AG04450 (cell line): ENCODE measurements around the gene RALGPS1. TPM values are rescaled to one million over a fixed set of nuclear protein-coding genes. Genes with fewer than 3 reads are reported as not detected.

Experiments used
- CTCF ChIA-PET: fragments of 300-600, 350-600 bp; formaldehyde crosslinking; extraction: SDS; loops from one replicate; lab custom pipeline; 2022; ENCODE audit warnings: antibody characterized with exemption, inconsistent platforms; lab: Charles Lee
- POLR2A ChIA-PET: fragments of 350-600 bp; formaldehyde crosslinking; extraction: SDS; loops from one replicate; lab custom pipeline; 2021; ENCODE audit warnings: antibody characterized with exemption, inconsistent platforms; lab: Yijun Ruan, JAX
- DNase-seq: peaks from one replicate; pipeline ENCODE4 v3.0.0-alpha.2; 2011; ENCODE audit warnings: low read depth, low spot score
- H3K27ac ChIP-seq: one replicate; pipeline ENCODE4 v1.5.1; 2012; ENCODE audit warnings: low read depth, low read length, control low read depth
- H3K27me3 ChIP-seq: one replicate; pipeline ENCODE4 v1.6.0; 2012; ENCODE audit warnings: low read length; ENCODE audit not compliant: control insufficient read depth, insufficient read depth
- H3K4me3 ChIP-seq: 2 replicates; pipeline ENCODE4 v1.5.1; 2011; ENCODE audit warnings: mild to moderate bottlenecking, low read depth, low read length, control low read depth
- H3K9me3 ChIP-seq: 2 replicates; pipeline ENCODE4 v1.5.1; 2012; ENCODE audit warnings: low read length; ENCODE audit not compliant: control insufficient read depth, insufficient read depth
- polyA plus RNA-seq: library from polyadenylated mRNA; depleted of rRNA; stranded (reverse); fragments of >200 nt; gene quantifications from 2 replicates; pipeline ENCODE4 v1.2.3, GENCODE V29; 2011
- TF ChIP-seq, protein P1 (sequence below): IDR thresholded peaks from 2 replicates; pipeline ENCODE4 v1.5.1; 2011; ENCODE audit warnings: low read depth, low read length, control low read depth, inconsistent platforms

The RALGPS1 gene
- polyA plus RNA-seq, 1 experiment: 4.6 TPM

DNA sequence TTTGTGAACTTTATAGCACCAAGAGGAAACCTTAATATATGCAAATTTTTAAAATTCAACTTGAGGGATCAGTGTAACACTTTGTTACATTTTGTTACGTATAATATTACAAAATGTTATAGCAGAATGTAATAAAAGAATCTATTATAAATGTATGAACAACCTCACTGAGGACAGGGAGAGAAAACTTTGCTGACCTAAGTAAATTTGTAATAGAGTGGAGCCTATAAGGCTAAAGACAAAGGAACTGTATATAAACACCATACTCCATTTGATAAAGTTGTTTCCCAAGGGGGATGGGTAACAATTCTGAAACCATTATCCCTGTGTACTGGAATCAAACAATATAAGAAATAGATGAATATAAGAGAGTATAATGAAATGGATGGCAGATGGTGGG lies 130.6 kb downstream of the RALGPS1 start:
- no peak for DNase-seq
- no peak overlapping the region for H3K27ac ChIP-seq
- no peaks in the 10 kb centered on the region for H3K27me3 ChIP-seq
- TF ChIP-seq, protein P1, sequence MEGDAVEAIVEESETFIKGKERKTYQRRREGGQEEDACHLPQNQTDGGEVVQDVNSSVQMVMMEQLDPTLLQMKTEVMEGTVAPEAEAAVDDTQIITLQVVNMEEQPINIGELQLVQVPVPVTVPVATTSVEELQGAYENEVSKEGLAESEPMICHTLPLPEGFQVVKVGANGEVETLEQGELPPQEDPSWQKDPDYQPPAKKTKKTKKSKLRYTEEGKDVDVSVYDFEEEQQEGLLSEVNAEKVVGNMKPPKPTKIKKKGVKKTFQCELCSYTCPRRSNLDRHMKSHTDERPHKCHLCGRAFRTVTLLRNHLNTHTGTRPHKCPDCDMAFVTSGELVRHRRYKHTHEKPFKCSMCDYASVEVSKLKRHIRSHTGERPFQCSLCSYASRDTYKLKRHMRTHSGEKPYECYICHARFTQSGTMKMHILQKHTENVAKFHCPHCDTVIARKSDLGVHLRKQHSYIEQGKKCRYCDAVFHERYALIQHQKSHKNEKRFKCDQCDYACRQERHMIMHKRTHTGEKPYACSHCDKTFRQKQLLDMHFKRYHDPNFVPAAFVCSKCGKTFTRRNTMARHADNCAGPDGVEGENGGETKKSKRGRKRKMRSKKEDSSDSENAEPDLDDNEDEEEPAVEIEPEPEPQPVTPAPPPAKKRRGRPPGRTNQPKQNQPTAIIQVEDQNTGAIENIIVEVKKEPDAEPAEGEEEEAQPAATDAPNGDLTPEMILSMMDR: no peak
- CTCF ChIA-PET: no interaction called here
- no peak overlapping the region for H3K4me3 ChIP-seq
- H3K9me3 ChIP-seq: no peaks in the 10 kb centered on the region
- POLR2A ChIA-PET: no interaction called here

DNA sequence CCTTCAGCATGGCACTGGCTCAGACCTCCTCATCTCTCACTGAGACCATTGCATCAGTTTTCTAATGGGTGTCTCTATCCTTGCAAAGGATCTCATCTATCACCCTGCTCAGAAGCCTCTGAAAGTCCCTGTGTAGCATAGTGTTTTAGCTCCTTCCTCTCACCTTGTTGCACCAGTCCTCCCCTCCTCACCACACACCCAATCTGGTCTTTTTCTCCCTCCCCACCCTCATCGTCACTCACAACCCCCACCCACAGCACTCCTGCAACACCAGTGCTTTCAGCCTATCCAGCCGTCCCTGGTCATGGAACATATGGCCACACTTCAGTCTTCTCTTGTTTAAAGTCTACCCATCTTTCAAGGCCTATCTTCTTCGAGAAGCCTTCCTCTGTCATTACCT lies 133.4 kb downstream of the RALGPS1 start:
- TF ChIP-seq, protein P1: no peak
- no peak overlapping the region for H3K27ac ChIP-seq
- no peak overlapping the region for H3K4me3 ChIP-seq
- ChIA-PET CTCF (interaction anchor here (0.8 to 1.4 kb wide), 4 partner anchors 9 to 30 kb away, joined by 3 to 7 read pairs (median 3); no protein-coding TSS in a partner anchor), POLR2A (interaction anchor here (2.0 kb wide), 1 partner anchor 138 kb away, joined by 7 read pairs; no protein-coding TSS in a partner anchor)
- no peak for DNase-seq
- no peaks in the 10 kb centered on the region for H3K9me3 ChIP-seq
- H3K27me3 ChIP-seq: no peaks in the 10 kb centered on the region

DNA sequence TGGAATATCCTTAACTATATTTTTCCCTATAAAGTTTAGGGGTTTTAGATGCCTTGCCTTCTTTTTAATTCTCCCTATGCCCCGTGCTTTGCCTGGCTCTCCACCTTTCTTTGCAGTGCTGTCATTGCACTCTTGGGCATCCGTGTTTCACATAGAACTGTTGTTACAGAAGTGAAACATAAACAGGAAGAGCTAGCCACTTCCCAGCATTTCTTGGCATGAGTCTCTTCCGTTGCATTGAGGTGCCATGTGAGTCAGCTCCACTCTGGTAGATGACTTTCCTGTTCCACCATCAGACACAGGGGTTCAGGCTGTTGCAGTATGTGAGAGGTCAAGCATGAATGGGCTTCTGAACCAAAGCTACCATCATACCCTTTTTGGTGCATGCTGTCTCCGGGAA lies 134.5 kb downstream of the RALGPS1 start:
- Histone ChIP-seq H3K27me3 (no peaks in the 10 kb centered on the region), H3K27ac (no peak overlapping the region), H3K9me3 (no peaks in the 10 kb centered on the region), H3K4me3 (no peak overlapping the region)
- peak; percentile 69 for DNase-seq
- TF ChIP-seq, protein P1: peak; percentile 55
- CTCF ChIA-PET: interaction anchor here (0.6 to 1.4 kb wide), 7 partner anchors 8 to 181 kb away, joined by 3 to 7 read pairs (median 3); no protein-coding TSS in a partner anchor
- POLR2A ChIA-PET: interaction anchor here (2.0 kb wide), 1 partner anchor 137 kb away, joined by 7 read pairs; no protein-coding TSS in a partner anchor

DNA sequence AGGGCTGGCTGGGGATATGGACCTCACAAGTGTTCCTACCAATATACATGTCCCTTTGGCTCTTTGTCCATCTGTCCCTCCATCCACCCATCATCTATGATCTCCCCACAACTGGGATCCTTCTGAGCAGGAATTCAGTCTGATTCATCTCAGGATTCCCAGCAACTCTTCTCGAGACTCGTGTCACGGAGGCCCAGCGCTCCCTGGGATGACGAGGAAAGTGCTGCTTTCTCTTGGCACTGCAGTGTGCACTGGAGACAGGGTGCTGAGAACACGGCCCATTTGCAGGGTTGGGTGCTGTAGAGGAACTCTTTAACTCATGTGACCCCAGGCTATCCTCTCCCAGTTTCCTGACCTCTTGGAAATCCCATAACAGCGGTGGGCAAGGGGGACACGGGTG lies 135.0 kb downstream of the RALGPS1 start:
- TF ChIP-seq, protein P1: no peak
- ChIA-PET CTCF (interaction anchor here (0.7 to 1.4 kb wide), 3 partner anchors 12 to 105 kb away, joined by 3 to 7 read pairs (median 4); no protein-coding TSS in a partner anchor), POLR2A (interaction anchor here (2.0 kb wide), 1 partner anchor 137 kb away, joined by 7 read pairs; no protein-coding TSS in a partner anchor)
- Histone ChIP-seq H3K9me3 (no peaks in the 10 kb centered on the region), H3K4me3 (no peak overlapping the region), H3K27ac (peak overlapping the region; percentile 22), H3K27me3 (no peaks in the 10 kb centered on the region)
- no peak for DNase-seq

DNA sequence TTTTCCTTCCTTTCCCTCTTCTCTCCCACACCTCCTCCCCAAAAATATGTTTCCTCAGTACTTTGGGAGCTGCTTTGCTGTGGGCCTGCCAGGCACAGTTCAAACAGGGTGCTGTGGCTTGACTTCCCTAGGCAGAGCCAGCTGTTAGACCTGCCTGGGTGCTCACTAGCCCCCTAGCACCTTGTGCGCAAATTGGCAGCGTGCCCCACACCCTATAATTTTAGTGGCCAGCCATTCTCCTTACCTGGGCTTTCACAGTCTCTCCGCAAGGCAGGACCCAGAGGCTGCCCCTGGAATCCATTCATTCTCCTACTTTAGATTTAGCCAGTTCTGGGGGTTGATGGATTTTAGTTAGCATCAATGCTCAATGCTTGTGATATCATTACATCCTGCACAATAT lies 135.6 kb downstream of the RALGPS1 start:
- Histone ChIP-seq H3K27me3 (no peaks in the 10 kb centered on the region), H3K9me3 (no peaks in the 10 kb centered on the region), H3K4me3 (no peak overlapping the region), H3K27ac (peak overlapping the region; percentile 11)
- ChIA-PET CTCF (no interaction called here), POLR2A (interaction anchor here (0.7 to 2.0 kb wide), 2 partner anchors 109 to 136 kb away, joined by 3 to 7 read pairs; no protein-coding TSS in a partner anchor)
- TF ChIP-seq, protein P1: no peak
- no peak for DNase-seq
